Kidney (tissue), 14 donors: ENCODE results near the gene NUP35. TPM values are rescaled to one million over a fixed set of nuclear protein-coding genes. Genes with fewer than 3 reads are reported as not detected.

Source experiments
- DNase-seq, 5 donors: peaks; one replicate each; pipeline ENCODE4 v3.0.0-alpha.2; 2013 to 2020
- FAIRE-seq: peaks from 2 replicates; lab custom pipeline; 2012; peaks lifted over from hg19 to GRCh38; lab: Jason Lieb, UNC
- H3K27ac ChIP-seq, 2 donors: one replicate each; pipeline ENCODE4 v1.7.0; 2013; ENCODE audit warnings: low read depth in 2 of 2, low read length in 2 of 2, inconsistent platforms in 1 of 2
- H3K27me3 ChIP-seq: one replicate; pipeline ENCODE4 v1.7.1; 2013; ENCODE audit warnings: low read length, inconsistent platforms; ENCODE audit not compliant: control insufficient read depth, insufficient read depth
- H3K36me3 ChIP-seq, 3 donors: one replicate each; pipeline versions ENCODE4 v1.7.0 to v1.7.1; 2013; ENCODE audit warnings: low read length in 3 of 3, control low read depth in 1 of 3, inconsistent platforms in 1 of 3; ENCODE audit not compliant: insufficient read depth in 3 of 3, control insufficient read depth in 2 of 3
- H3K4me1 ChIP-seq, 3 donors: one replicate each; pipeline versions ENCODE4 v1.7.0 to v1.7.1; 2013; ENCODE audit warnings: low read length in 3 of 3, inconsistent platforms in 1 of 3, low read depth in 1 of 3; ENCODE audit not compliant: control insufficient read depth in 2 of 3, insufficient read depth in 2 of 3
- H3K4me3 ChIP-seq, 3 donors: one replicate each; pipeline versions ENCODE4 v1.7.0 to v1.8.1; 2013; ENCODE audit warnings: low read length in 3 of 3, control low read depth in 1 of 3, inconsistent platforms in 1 of 3
- H3K9ac ChIP-seq, 3 donors: one replicate each; pipeline versions ENCODE4 v1.7.0 to v1.7.1; 2013; ENCODE audit warnings: low read length in 3 of 3, control low read depth in 1 of 3, inconsistent platforms in 1 of 3
- H3K9me3 ChIP-seq, 3 donors: one replicate each; pipeline versions ENCODE4 v1.7.0 to v1.7.1; 2013; ENCODE audit warnings: low read length in 3 of 3, control low read depth in 1 of 3, inconsistent platforms in 1 of 3; ENCODE audit not compliant: control insufficient read depth in 2 of 3, insufficient read depth in 1 of 3
- intact Hi-C: fragments of 100-400 bp; cut with DNase I; formaldehyde crosslinking; loops from one replicate; pipeline ENCODE4 v1.11.1; 2022
- polyA plus RNA-seq: library from polyadenylated mRNA; stranded (reverse); fragments of 350-450 nt; fragmentation: Illumina TruSeq; extraction: RNeasy Lipid Tissue Mini Kit (QIAGEN cat#74804); gene quantifications from one replicate; pipeline ENCODE4 v1.2.3, GENCODE V29; 2014; ENCODE audit warnings: low read depth, low replicate concordance; ENCODE audit not compliant: insufficient read depth
- total RNA-seq: library from RNA; stranded (reverse); fragmentation: NEBNext Ultra II Directional; extraction: Animal tissue kit (Norgen Biotek cat#: 25700); gene quantifications from one replicate; pipeline ENCODE4 v1.2.1, GENCODE V29; 2021
- TF ChIP-seq, protein P1 (sequence below): IDR thresholded peaks from 3 replicates; pipeline ENCODE4 v1.5.1; 2012; ENCODE audit warnings: mild to moderate bottlenecking, moderate library complexity, borderline replicate concordance; ENCODE audit not compliant: insufficient read depth; ENCODE audit errors: extremely low read depth
- donor health status: control.
- donor health status: control.
- donor health status: control.
- donor health status: control.
- donor health status: control.
- donor health status: DM: yes; HTN: yes; CAD: no.
- donor health status: Normal renal cell carcinoma (clear cell type).

Gene NUP35
- total and polyA plus RNA-seq, 2 donors from 2014 or later = 12.3 to 17.9 TPM

DNA sequence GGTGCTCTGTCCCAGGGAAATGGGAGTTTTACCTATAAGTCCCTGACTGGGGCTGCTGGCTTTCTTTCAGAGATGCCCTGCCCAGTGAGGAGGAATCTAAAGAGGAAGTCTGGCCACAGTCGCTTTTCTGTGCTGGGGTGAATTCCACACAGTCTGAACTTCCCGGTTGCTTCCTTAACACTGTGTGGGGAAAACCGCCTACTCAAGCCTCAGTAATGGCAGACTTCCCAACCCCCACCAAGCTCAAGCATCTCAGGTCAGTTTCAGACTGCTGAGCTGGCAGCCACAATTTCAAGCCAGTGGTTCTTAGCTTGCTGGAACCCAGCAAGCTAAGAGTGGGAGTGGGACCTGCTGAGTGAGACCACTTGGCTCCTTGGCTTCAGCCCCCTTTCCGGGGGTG lies 54.9 kb downstream of the NUP35 start:
- FAIRE-seq = no peak
- TF ChIP-seq, protein P1, sequence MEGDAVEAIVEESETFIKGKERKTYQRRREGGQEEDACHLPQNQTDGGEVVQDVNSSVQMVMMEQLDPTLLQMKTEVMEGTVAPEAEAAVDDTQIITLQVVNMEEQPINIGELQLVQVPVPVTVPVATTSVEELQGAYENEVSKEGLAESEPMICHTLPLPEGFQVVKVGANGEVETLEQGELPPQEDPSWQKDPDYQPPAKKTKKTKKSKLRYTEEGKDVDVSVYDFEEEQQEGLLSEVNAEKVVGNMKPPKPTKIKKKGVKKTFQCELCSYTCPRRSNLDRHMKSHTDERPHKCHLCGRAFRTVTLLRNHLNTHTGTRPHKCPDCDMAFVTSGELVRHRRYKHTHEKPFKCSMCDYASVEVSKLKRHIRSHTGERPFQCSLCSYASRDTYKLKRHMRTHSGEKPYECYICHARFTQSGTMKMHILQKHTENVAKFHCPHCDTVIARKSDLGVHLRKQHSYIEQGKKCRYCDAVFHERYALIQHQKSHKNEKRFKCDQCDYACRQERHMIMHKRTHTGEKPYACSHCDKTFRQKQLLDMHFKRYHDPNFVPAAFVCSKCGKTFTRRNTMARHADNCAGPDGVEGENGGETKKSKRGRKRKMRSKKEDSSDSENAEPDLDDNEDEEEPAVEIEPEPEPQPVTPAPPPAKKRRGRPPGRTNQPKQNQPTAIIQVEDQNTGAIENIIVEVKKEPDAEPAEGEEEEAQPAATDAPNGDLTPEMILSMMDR = no peak
- Histone ChIP-seq H3K4me3 (no peak overlapping the region), H3K9ac (no peak overlapping the region), H3K4me1 (no peaks in the 10 kb centered on the region), H3K27ac (no peak overlapping the region), H3K27me3 (no peaks in the 10 kb centered on the region), H3K9me3 (peaks cover 0 to 5% (median 2%) of the 10 kb centered on the region in 3 donors), H3K36me3 (peaks cover 0 to 2% (median 0%) of the 10 kb centered on the region in 3 donors)
- intact Hi-C loops = no loop called here
- DNase-seq = no peak

DNA sequence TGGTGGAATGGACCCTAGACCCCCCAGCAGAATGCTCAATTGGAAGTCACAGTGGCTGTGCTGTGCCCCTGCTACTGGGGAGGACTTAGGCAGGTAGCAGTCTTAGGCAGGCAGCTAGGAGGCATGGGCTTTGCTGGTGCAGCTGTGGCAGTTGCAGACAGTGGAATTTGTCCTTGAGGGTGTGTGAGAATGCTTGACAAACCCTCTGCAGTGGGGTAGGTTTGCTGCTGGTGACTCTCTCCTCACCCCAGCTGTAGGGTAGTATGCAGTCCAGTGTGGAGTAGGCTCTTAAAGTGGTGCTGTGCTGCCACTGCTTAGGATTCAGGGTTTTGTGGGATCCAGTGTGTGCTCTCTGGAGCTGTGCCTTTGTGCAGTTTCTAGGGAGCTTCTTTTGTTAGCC lies 61.3 kb downstream of the NUP35 start:
- intact Hi-C loops = no loop called here
- TF ChIP-seq, protein P1 = no peak
- no peak for DNase-seq
- no peak overlapping the region for H3K4me3 ChIP-seq
- H3K27me3 ChIP-seq = no peaks in the 10 kb centered on the region
- peaks cover 0 to 2% (median 0%) of the 10 kb centered on the region in 3 donors for H3K36me3 ChIP-seq
- FAIRE-seq = no peak
- no peak overlapping the region for H3K9ac ChIP-seq
- no peaks in the 10 kb centered on the region for H3K4me1 ChIP-seq
- H3K9me3 ChIP-seq = peaks cover 0 to 5% (median 2%) of the 10 kb centered on the region in 3 donors
- no peak overlapping the region for H3K27ac ChIP-seq

DNA sequence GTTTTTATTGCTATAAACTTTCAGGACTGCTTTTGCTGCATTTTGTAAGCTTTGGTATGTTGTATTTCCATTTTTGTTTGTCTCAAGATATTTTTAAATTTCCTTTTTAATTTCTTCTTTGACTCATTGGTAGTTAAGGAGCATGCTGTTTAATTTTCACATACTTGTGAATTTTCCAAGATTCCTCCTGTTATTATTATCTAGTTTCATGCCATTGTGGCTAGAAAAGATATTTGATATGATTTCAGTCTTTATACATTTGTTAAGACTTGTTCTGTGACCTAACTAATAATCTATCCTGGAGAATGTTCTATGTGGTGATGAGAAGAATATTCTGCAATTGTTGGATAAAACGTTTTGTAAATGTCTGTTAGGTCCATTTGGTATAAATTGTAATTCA lies 62.1 kb downstream of the NUP35 start:
- Histone ChIP-seq H3K36me3 (peaks cover 0 to 2% (median 0%) of the 10 kb centered on the region in 3 donors), H3K4me3 (no peak overlapping the region), H3K27me3 (no peaks in the 10 kb centered on the region), H3K27ac (no peak overlapping the region), H3K4me1 (no peaks in the 10 kb centered on the region), H3K9me3 (peaks cover 0 to 5% (median 2%) of the 10 kb centered on the region in 3 donors), H3K9ac (no peak overlapping the region)
- DNase-seq (no peak), FAIRE-seq (no peak)
- TF ChIP-seq, protein P1 = no peak
- intact Hi-C loops = no loop called here

DNA sequence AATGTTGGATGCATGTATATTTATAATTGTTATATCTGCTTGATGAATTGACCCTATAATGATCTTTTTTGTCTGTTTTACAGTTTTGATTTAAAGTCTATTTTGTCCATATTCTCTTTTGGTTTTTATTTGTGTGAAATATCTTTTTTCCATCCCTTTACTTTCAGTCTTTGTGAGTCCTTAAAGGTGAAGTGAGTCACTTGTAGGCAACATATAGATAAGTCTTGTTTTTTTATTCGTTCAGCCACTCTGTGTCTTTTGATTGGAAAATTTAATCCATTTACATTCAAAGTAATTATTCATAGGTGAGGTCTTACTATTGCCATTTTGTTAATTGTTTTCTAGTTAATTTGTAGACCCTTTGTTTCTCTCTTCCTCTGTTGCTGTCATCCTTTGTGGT lies 62.5 kb downstream of the NUP35 start:
- TF ChIP-seq, protein P1 = no peak
- Histone ChIP-seq H3K4me3 (no peak overlapping the region), H3K36me3 (peaks cover 0 to 2% (median 0%) of the 10 kb centered on the region in 3 donors), H3K9ac (no peak overlapping the region), H3K4me1 (no peaks in the 10 kb centered on the region), H3K9me3 (peaks cover 0 to 5% (median 2%) of the 10 kb centered on the region in 3 donors), H3K27me3 (no peaks in the 10 kb centered on the region), H3K27ac (no peak overlapping the region)
- intact Hi-C loops = no loop called here
- FAIRE-seq (no peak), DNase-seq (no peak)
